Vagina (tissue), 2 donors: ENCODE data around the gene VRK1.

Experiments used
- CTCF ChIP-seq, 3 experiments: fragments of 450-650 bp in 2 of 3; fragments of 200-600 bp in 1 of 3; sonication (generic) in 1 of 3; IDR thresholded peaks; one replicate each; pipeline ENCODE4 v1.5.1; 2017 to 2019; ENCODE audit warnings: antibody characterized with exemption in 3 of 3, mild to moderate bottlenecking in 2 of 3, moderate library complexity in 2 of 3
- POLR2A ChIP-seq, 2 donors: fragments of 450-650 bp; IDR thresholded peaks; one replicate each; pipeline ENCODE4 v1.6.1; 2017; ENCODE audit warnings: antibody characterized with exemption in 2 of 2, mild to moderate bottlenecking in 2 of 2, moderate library complexity in 2 of 2
- POLR2AphosphoS5 ChIP-seq, 2 donors: sonication (generic); formaldehyde crosslinking; IDR thresholded peaks; one replicate each; pipeline ENCODE4 v1.9.0; 2017; ENCODE audit warnings: antibody characterized with exemption in 2 of 2, mild to moderate bottlenecking in 2 of 2, low read depth in 1 of 2; ENCODE audit not compliant: insufficient read depth in 1 of 2

GRCh38 chr14:96844857-96845570 lies 47.8 kb downstream of the VRK1 start:
- no peak for TF ChIP-seq POLR2AphosphoS5 (IDR thresholded peaks at IDR 0.05; ENCODE audit: insufficient read depth in 1 of 2, low read depth in 1 of 2)
- no peak for TF ChIP-seq CTCF (IDR thresholded peaks at IDR 0.05)
- no peak for TF ChIP-seq POLR2A (IDR thresholded peaks at IDR 0.05)
